ENCODE measurements around the gene PPIL3. TPM values are rescaled to one million over a fixed set of nuclear protein-coding genes. Genes with fewer than 3 reads are reported as not detected.

Gene PPIL3
- total and polyA plus RNA-seq, 2 experiments from 2014 or later, result 42.9 to 54.0 TPM

DNA sequence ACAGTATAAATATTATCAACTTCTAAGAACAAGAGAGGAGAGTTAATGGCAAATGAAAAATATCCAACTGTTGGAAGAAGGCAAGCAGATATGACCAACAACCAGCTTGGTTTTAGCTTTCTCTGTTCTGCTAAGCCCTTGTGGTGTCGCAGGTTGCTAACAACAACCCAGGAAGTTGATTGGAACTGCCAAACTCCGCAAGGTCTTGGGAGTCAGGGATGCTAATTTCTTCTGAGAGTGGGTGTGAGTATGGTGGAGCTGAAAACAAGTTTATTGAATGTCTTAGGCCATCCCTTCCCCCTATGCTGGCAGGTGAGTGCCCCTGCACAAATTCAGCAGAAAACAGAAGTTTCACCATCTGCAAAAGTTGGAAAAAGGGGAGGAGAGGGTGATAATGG lies 59.6 kb downstream of the PPIL3 start:
- 0 out of 2 replicates have a peak, but pooled peaks cover 4% of the 10 kb centered on the region for H3F3A ChIP-seq (replicated peaks; ENCODE audit: low read depth)
- no peak overlapping the region for H3K27ac ChIP-seq (ENCODE audit: low read depth)
- ATAC-seq (peak; percentile 72), DNase-seq (ENCODE audit: low spot score) (peak; percentile 61)
- H3K27me3 ChIP-seq (ENCODE audit: insufficient read depth), result no peaks in the 10 kb centered on the region
- H3K4me2 ChIP-seq, result no peak overlapping the region
- TF ChIP-seq POLR2AphosphoS5 (IDR thresholded peaks at IDR 0.05; ENCODE audit: low read depth) (no peak), EZH2 (IDR thresholded peaks at IDR 0.05; ENCODE audit: low read depth, unreplicated experiment) (no peak), ZNF331 (CRISPR knock-in tag; IDR thresholded peaks at IDR 0.05; ENCODE audit: low read depth) (no peak), CREB1 (CRISPR knock-in tag; IDR thresholded peaks at IDR 0.05; ENCODE audit: low read depth) (no peak), EZH2phosphoT487 (IDR thresholded peaks at IDR 0.05; ENCODE audit: unreplicated experiment) (no peak), REST (IDR thresholded peaks at IDR 0.05; ENCODE audit: unreplicated experiment) (no peak), ZNF114 (CRISPR knock-in tag; IDR thresholded peaks at IDR 0.05) (no peak)
- TF ChIP-seq, protein P1, sequence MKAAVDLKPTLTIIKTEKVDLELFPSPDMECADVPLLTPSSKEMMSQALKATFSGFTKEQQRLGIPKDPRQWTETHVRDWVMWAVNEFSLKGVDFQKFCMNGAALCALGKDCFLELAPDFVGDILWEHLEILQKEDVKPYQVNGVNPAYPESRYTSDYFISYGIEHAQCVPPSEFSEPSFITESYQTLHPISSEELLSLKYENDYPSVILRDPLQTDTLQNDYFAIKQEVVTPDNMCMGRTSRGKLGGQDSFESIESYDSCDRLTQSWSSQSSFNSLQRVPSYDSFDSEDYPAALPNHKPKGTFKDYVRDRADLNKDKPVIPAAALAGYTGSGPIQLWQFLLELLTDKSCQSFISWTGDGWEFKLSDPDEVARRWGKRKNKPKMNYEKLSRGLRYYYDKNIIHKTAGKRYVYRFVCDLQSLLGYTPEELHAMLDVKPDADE (IDR thresholded peaks at IDR 0.05), result no peak
- no peaks in the 10 kb centered on the region for H3K79me2 ChIP-seq (replicated peaks; ENCODE audit: insufficient read depth)
- H3K4me1 ChIP-seq (ENCODE audit: insufficient read depth), result no peaks in the 10 kb centered on the region
- peaks cover 6% of the 10 kb centered on the region for H3K36me3 Mint-ChIP-seq (ENCODE audit: low read depth)
- no peaks in the 10 kb centered on the region; the same call in 2 of the 3 replicates for H3K4me1 Mint-ChIP-seq
- no peak overlapping the region for H3K27ac Mint-ChIP-seq
- no peaks in the 10 kb centered on the region for H3K9me2 ChIP-seq (ENCODE audit: insufficient read depth)
- H3K4me3 ChIP-seq, result no peak overlapping the region
- no peak overlapping the region for H3K4me3 Mint-ChIP-seq
- H2AFZ ChIP-seq, result no peak overlapping the region
- H3K9me3 Mint-ChIP-seq, result no peaks in the 10 kb centered on the region
- H4K20me1 ChIP-seq (replicated peaks; ENCODE audit: insufficient read depth), result 0 out of 2 replicates have a peak, but pooled peaks cover 2% of the 10 kb centered on the region
- no peaks in the 10 kb centered on the region for H3K36me3 ChIP-seq (ENCODE audit: insufficient read depth)
- no peaks in the 10 kb centered on the region for H3K27me3 Mint-ChIP-seq (ENCODE audit: insufficient read depth, low read depth, poor library complexity)

- Mint-ChIP-seq H3K4me1 (no peaks in the 10 kb centered on the region; the same call in 2 of the 3 replicates), H3K4me3 (no peak overlapping the region), H3K27me3 (ENCODE audit: insufficient read depth, low read depth, poor library complexity) (no peaks in the 10 kb centered on the region), H3K36me3 (ENCODE audit: low read depth) (peaks cover 6% of the 10 kb centered on the region), H3K9me3 (no peaks in the 10 kb centered on the region), H3K27ac (no peak overlapping the region)
- H3K79me2 ChIP-seq (replicated peaks; ENCODE audit: insufficient read depth), result no peaks in the 10 kb centered on the region
- H3K4me3 ChIP-seq, result no peak overlapping the region
- no peak overlapping the region for H3K4me2 ChIP-seq
- no peaks in the 10 kb centered on the region for H3K27me3 ChIP-seq (ENCODE audit: insufficient read depth)
- H4K20me1 ChIP-seq (replicated peaks; ENCODE audit: insufficient read depth), result 0 out of 2 replicates have a peak, but pooled peaks cover 2% of the 10 kb centered on the region
- no peaks in the 10 kb centered on the region for H3K36me3 ChIP-seq (ENCODE audit: insufficient read depth)
- ATAC-seq (no peak), DNase-seq (ENCODE audit: low spot score) (no peak)
- no peak overlapping the region for H3K27ac ChIP-seq (ENCODE audit: low read depth)
- 0 out of 2 replicates have a peak, but pooled peaks cover 4% of the 10 kb centered on the region for H3F3A ChIP-seq (replicated peaks; ENCODE audit: low read depth)
- H3K9me2 ChIP-seq (ENCODE audit: insufficient read depth), result no peaks in the 10 kb centered on the region
- H2AFZ ChIP-seq, result no peak overlapping the region
- H3K4me1 ChIP-seq (ENCODE audit: insufficient read depth), result no peaks in the 10 kb centered on the region
- TF ChIP-seq, protein P2, sequence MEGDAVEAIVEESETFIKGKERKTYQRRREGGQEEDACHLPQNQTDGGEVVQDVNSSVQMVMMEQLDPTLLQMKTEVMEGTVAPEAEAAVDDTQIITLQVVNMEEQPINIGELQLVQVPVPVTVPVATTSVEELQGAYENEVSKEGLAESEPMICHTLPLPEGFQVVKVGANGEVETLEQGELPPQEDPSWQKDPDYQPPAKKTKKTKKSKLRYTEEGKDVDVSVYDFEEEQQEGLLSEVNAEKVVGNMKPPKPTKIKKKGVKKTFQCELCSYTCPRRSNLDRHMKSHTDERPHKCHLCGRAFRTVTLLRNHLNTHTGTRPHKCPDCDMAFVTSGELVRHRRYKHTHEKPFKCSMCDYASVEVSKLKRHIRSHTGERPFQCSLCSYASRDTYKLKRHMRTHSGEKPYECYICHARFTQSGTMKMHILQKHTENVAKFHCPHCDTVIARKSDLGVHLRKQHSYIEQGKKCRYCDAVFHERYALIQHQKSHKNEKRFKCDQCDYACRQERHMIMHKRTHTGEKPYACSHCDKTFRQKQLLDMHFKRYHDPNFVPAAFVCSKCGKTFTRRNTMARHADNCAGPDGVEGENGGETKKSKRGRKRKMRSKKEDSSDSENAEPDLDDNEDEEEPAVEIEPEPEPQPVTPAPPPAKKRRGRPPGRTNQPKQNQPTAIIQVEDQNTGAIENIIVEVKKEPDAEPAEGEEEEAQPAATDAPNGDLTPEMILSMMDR (conservative IDR thresholded peaks at IDR 0.05; ENCODE audit: low read depth in 2 of 2), result no peak
- TF ChIP-seq ZNF114 (CRISPR knock-in tag; IDR thresholded peaks at IDR 0.05), result no peak
- TF ChIP-seq POLR2AphosphoS5 (IDR thresholded peaks at IDR 0.05; ENCODE audit: low read depth), result no peak
- TF ChIP-seq STAT1 (IDR thresholded peaks at IDR 0.05; ENCODE audit: unreplicated experiment), result no peak
- TF ChIP-seq ZNF331 (CRISPR knock-in tag; IDR thresholded peaks at IDR 0.05; ENCODE audit: low read depth), result no peak
Observed at GRCh38 chr2:200828572-200829257, 60.2 kb downstream of the PPIL3 start.
